ENCODE data around the gene TMEM134.

DNA sequence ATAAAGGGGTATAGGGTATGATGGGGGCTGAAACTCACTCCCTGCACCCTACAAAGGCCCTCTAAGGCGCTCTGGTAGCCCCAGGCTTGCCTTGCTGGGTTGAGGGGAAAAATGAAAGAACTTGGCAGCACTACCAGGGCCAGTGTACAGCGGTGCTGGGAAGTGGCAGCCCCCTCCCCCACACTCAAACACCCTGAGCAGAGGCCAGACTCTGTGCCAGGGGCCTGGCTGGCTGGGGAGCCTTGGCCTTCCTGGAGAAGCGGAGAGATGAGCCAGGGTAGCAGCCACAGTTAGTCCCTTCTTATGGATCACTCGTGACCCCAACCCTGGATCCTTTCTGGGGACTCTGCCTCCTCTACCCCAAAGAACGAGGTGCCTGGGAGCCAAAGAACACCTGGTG, 2.7 kb downstream of the TMEM134 start:
- TF ChIP-seq, protein P1, sequence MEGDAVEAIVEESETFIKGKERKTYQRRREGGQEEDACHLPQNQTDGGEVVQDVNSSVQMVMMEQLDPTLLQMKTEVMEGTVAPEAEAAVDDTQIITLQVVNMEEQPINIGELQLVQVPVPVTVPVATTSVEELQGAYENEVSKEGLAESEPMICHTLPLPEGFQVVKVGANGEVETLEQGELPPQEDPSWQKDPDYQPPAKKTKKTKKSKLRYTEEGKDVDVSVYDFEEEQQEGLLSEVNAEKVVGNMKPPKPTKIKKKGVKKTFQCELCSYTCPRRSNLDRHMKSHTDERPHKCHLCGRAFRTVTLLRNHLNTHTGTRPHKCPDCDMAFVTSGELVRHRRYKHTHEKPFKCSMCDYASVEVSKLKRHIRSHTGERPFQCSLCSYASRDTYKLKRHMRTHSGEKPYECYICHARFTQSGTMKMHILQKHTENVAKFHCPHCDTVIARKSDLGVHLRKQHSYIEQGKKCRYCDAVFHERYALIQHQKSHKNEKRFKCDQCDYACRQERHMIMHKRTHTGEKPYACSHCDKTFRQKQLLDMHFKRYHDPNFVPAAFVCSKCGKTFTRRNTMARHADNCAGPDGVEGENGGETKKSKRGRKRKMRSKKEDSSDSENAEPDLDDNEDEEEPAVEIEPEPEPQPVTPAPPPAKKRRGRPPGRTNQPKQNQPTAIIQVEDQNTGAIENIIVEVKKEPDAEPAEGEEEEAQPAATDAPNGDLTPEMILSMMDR (IDR thresholded peaks at IDR 0.05; ENCODE audit: low read depth, low read length): no peak
- no peak for TF ChIP-seq EZH2phosphoT487 (IDR thresholded peaks at IDR 0.05; ENCODE audit: low read depth)
